ENCODE data around the gene VSTM1. TPM values are rescaled to one million over a fixed set of nuclear protein-coding genes. Genes with fewer than 3 reads are reported as not detected.

VSTM1 gene
- total and polyA plus RNA-seq, 2 of the 4 experiments (the other 2 are of a cell fraction): not detected

DNA sequence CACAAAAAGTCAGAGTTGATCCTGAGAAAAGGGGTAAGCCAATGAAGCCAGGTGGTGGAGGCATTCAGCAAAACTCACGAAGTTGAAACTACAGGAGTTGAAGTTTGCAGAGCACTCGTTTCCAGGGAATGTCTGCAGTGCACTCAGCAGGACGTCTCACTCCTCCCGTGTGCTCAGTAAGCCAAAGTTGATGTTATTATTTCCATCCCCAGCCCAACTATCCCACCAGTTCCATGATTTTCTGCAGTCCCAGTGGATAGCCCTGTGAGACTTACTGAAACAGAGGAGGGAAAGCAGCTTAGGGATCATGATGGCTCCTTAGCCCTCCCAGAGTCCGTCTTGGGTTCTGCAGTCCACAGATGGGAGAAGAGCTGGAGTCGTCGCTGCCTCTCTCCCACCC lies 17.3 kb upstream of the VSTM1 start, which contains the start of gene TARM1:
Gene TARM1, minus strand, starts transcription at position 334 of the 400 bp plus-strand sequence. Its CDS starts 25 bp downstream, at position 309.
- CTCF ChIA-PET: no interaction called here
- Histone ChIP-seq H3K23ac (ENCODE audit: low read depth, low read length) (no peak within 1 kb of the TSS), H2AFZ (replicated peaks; ENCODE audit: low read length, poor library complexity) (no peak within 1 kb of the TSS), H4K91ac (ENCODE audit: insufficient read depth, low read depth, low read length) (no peak within 1 kb of the TSS), H3K27me3 (ENCODE audit: control insufficient read depth, insufficient read depth, low read length) (no peaks in the 10 kb centered on the region), H4K8ac (ENCODE audit: low read depth in 2 of 2, low read length in 2 of 2) (no peak within 1 kb of the TSS), H4K5ac (ENCODE audit: low read depth, low read length) (no peak within 1 kb of the TSS), H2BK20ac (ENCODE audit: low read depth, low read length) (no peak within 1 kb of the TSS), H2BK15ac (ENCODE audit: low read depth, low read length) (no peak within 1 kb of the TSS), H3K14ac (replicated peaks; ENCODE audit: low read depth, low read length) (no peak within 1 kb of the TSS), H3K79me1 (ENCODE audit: low read depth in 1 of 2, low read length in 2 of 2) (no peaks in the 10 kb centered on the region), H2AK5ac (ENCODE audit: low read depth, low read length) (no peak within 1 kb of the TSS), H3K18ac (ENCODE audit: low read depth, low read length) (no peak within 1 kb of the TSS), H2BK5ac (ENCODE audit: low read depth, low read length, poor library complexity, severe bottlenecking) (no peak within 1 kb of the TSS), H3K36me3 (ENCODE audit: control insufficient read depth, insufficient read depth, low read length) (no peaks in the 10 kb centered on the region), H2AK9ac (replicated peaks; ENCODE audit: low read depth, low read length, poor library complexity) (no peak within 1 kb of the TSS), H3K9me1 (ENCODE audit: insufficient read depth, low read length) (no peaks in the 10 kb centered on the region), H3K9ac (ENCODE audit: low read depth, low read length) (no peak within 1 kb of the TSS), H3K4me2 (ENCODE audit: low read depth, low read length) (no peak within 1 kb of the TSS), H3K4ac (ENCODE audit: low read depth, low read length) (no peak within 1 kb of the TSS), H3K56ac (ENCODE audit: extremely low read depth, insufficient read depth, low read length) (no peak within 1 kb of the TSS), H3K9me3 (ENCODE audit: control insufficient read depth, insufficient read depth, low read length) (peaks cover 6% of the 10 kb centered on the region; the same call in 1 of the 2 replicates), H2BK120ac (ENCODE audit: low read depth, low read length) (no peak within 1 kb of the TSS), H3K27ac (ENCODE audit: insufficient read depth, low read length) (no peak within 1 kb of the TSS), H3K4me1 (ENCODE audit: control insufficient read depth, insufficient read depth, low read length) (no peaks in the 10 kb centered on the region), H4K20me1 (ENCODE audit: insufficient read depth, low read length) (no peaks in the 10 kb centered on the region), H3K4me3 (ENCODE audit: insufficient read depth, low read depth, low read length) (no peak within 1 kb of the TSS)
- TF ChIP-seq MXI1 (IDR thresholded peaks at IDR 0.05; ENCODE audit: borderline replicate concordance, low read depth, low read length) (no peak), RAD21 (IDR thresholded peaks at IDR 0.05; ENCODE audit: low read length) (no peak), MAFK (IDR thresholded peaks at IDR 0.05; ENCODE audit: low read depth, low read length) (no peak), MAZ (IDR thresholded peaks at IDR 0.05; ENCODE audit: borderline replicate concordance, low read depth, low read length) (no peak), NFE2L2 (IDR thresholded peaks at IDR 0.05; ENCODE audit: low read depth, low read length) (no peak), RCOR1 (IDR thresholded peaks at IDR 0.05; ENCODE audit: insufficient replicate concordance, low read length) (no peak), FOS (IDR thresholded peaks at IDR 0.05; ENCODE audit: low read depth, low read length) (no peak), BHLHE40 (IDR thresholded peaks at IDR 0.05; ENCODE audit: low read depth, low read length) (no peak), CHD1 (IDR thresholded peaks at IDR 0.05; ENCODE audit: low read depth, low read length) (no peak)
- TF ChIP-seq, protein P1, sequence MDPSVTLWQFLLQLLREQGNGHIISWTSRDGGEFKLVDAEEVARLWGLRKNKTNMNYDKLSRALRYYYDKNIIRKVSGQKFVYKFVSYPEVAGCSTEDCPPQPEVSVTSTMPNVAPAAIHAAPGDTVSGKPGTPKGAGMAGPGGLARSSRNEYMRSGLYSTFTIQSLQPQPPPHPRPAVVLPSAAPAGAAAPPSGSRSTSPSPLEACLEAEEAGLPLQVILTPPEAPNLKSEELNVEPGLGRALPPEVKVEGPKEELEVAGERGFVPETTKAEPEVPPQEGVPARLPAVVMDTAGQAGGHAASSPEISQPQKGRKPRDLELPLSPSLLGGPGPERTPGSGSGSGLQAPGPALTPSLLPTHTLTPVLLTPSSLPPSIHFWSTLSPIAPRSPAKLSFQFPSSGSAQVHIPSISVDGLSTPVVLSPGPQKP (IDR thresholded peaks at IDR 0.05; ENCODE audit: borderline replicate concordance, low read depth, low read length): no peak
- TF ChIP-seq, protein P2, sequence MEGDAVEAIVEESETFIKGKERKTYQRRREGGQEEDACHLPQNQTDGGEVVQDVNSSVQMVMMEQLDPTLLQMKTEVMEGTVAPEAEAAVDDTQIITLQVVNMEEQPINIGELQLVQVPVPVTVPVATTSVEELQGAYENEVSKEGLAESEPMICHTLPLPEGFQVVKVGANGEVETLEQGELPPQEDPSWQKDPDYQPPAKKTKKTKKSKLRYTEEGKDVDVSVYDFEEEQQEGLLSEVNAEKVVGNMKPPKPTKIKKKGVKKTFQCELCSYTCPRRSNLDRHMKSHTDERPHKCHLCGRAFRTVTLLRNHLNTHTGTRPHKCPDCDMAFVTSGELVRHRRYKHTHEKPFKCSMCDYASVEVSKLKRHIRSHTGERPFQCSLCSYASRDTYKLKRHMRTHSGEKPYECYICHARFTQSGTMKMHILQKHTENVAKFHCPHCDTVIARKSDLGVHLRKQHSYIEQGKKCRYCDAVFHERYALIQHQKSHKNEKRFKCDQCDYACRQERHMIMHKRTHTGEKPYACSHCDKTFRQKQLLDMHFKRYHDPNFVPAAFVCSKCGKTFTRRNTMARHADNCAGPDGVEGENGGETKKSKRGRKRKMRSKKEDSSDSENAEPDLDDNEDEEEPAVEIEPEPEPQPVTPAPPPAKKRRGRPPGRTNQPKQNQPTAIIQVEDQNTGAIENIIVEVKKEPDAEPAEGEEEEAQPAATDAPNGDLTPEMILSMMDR (conservative IDR thresholded peaks at IDR 0.05; ENCODE audit: low read depth, low read length): no peak
- POLR2A ChIA-PET (ENCODE audit: unreplicated experiment): no interaction called here
- no TSS peak for BruUV-seq (replicated peaks)
- in situ Hi-C loops (cut with MboI; ENCODE audit: low sequenced_read_pairs): no loop called here
- intact Hi-C loops (cut with micrococcal nuclease): no loop called here
- no peak for ATAC-seq (ENCODE audit: low read depth)
- dilution Hi-C loops (cut with HindIII; ENCODE audit: low sequenced_read_pairs, unreplicated experiment): no loop called here
- no peak for DNase-seq
- WGBS, 2 experiments (ENCODE audit: extremely low coverage in 2 of 2, insufficient read length in 1 of 2): no CpG with 5 or more reads among the region's 7 CpGs
